GM18526 (cell line): ENCODE data around the gene POGZ.
A peak's percentile ranks its signal among the peaks of the same experiment; 100 is the strongest.

ENCODE experiments used
- POLR2A ChIP-seq: IDR thresholded peaks from 3 replicates; pipeline ENCODE4 v1.6.1; 2011; ENCODE audit not compliant: insufficient read length; ENCODE audit errors: extremely low read depth

Gene POGZ

DNA sequence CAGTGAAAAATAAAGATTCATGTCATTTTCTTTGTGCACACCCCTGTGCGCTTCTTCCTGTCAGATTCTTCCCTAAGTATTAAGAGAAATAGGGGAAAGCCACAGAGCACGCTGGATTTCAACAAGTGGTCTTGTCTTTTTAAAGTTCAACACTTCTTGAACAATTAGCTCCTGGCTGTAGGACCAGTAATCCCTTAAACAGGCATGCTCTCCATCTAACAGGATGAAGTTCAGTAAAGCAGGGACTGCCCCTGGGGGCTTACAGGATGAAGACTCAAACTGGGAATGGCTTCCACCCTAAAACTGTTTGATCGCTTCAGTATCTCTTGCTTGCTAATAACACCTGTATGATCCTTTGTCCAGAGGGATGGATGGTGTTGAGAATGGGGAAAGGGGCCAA is 55.7 kb downstream of the POGZ start:
- TF ChIP-seq POLR2A, result no peak

DNA sequence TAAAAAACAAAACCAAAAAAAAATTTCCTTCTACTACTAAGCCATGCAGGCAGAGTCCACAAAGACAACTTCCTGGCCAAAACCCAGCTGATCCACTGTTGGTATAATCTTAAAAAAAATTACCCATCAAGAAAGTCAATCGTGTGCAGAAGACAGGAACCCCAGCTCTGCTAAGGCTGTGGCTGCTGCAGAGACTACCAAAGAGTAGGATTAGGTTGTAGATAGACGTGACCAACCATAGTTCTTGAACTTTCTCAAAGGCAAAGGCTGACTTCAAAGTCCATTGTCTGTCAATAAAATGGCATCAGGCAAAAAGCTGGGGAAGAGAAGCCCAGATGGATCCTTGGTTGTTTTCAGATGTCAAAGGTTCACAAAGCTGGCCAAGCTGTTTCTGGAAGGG is 56.5 kb downstream of the POGZ start:
- no peak for TF ChIP-seq POLR2A

DNA sequence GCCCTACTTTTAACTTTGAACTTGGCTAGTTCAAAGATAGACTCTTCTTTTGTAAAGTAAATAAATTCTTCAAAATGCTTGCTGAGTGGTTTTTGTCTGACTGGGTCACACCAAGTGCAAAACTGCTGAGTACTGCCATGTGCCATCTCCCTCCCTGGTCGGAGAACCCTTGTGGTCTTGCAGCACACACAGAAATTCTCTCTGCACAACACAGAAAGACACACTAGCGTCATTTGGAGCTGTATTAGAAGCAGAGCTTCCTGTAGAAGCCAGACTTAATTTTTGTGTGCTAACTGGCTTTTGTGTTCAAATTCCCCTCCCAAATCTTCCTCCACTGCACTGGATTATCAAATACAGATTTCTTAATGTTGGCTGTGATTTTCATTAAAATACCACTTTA is 57.4 kb downstream of the POGZ start:
- TF ChIP-seq POLR2A, result no peak

- no peak for TF ChIP-seq POLR2A
Observed at GRCh38 chr1:151401125-151401788, 58.0 kb downstream of the POGZ start.

DNA sequence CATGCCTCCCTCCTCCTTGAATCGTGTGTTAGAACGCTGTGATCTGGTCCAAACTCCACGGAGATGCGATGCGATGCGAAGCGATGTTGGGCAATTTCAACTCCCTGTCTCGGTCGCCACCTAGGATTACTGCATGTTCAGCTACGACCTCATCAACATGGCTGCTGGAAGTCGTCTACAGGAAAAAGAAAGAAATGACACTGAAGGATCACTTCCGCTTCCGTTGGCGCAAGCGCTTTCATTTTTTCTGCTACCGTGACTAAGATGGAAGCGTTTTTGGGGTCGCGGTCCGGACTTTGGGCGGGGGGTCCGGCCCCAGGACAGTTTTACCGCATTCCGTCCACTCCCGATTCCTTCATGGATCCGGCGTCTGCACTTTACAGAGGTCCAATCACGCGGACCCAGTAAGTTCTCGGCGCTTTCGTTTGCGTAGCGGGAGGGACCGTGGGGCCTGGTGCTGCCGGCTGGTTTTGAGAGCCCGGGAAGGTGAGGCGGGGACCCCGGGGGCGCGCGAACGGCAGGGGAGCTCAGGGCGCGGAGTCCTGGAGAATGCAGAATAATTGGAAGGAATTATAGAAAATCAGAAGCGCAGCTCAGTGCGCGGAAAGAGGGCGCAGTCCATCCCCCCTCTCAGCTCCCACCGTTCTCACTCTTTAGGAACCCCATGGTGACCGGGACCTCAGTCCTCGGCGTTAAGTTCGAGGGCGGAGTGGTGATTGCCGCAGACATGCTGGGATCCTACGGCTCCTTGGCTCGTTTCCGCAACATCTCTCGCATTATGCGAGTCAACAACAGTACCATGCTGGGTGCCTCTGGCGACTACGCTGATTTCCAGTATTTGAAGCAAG is 59.7 kb downstream of the POGZ start, which contains the start of gene PSMB4:
TSS of gene PSMB4 (plus strand) at position 250 of the 848 bp plus-strand sequence. CDS start at position 265, 15 bp downstream.
- TF ChIP-seq POLR2A, result peak; percentile 84

DNA sequence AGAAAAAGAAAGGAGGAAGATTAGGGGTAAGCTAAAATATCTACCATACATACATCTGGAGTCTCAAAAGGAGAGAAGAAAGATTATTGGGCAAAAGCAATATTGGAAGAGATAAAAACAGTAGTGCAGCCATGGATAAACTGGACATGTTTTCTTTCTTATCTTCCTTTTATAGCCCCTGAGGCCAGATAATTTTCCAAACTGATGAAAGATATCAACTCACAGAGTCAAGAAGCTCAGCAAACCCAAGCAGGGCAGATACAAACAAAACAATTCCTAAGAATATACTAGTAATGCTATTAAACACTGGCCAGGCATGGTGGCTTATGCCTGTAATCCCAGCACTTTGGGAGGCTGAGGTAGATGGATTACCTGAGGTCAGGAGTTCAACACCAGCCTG is 65.7 kb downstream of the POGZ start:
- TF ChIP-seq POLR2A, result no peak

- TF ChIP-seq POLR2A, result no peak
Observed at GRCh38 chr1:151391079-151391563, 68.2 kb downstream of the POGZ start.

GRCh38 chr1:151386002-151386401 is 73.3 kb downstream of the POGZ start:
- TF ChIP-seq POLR2A, result no peak

DNA sequence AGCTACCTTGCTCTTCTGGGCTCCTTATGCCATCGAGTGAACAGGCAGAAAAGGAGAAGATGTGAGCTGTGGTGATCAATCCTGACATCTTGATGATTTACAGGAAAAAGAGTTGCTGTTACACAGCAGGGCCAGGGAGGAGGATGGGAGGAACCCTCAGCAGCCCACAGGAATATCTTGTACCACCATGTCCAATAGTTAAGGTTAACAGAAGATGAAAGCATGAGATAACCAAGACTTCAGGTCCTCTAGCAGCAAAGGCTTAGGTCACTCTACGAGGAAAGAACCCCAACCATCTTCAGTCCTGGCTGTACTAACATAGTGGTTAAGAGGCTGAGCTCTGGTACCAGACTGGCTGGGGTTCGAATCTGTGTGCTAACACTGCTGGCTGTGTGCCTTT is 74.7 kb downstream of the POGZ start:
- no peak for TF ChIP-seq POLR2A

GRCh38 chr1:151377150-151377884 is 82.0 kb downstream of the POGZ start:
- TF ChIP-seq POLR2A, result no peak

DNA sequence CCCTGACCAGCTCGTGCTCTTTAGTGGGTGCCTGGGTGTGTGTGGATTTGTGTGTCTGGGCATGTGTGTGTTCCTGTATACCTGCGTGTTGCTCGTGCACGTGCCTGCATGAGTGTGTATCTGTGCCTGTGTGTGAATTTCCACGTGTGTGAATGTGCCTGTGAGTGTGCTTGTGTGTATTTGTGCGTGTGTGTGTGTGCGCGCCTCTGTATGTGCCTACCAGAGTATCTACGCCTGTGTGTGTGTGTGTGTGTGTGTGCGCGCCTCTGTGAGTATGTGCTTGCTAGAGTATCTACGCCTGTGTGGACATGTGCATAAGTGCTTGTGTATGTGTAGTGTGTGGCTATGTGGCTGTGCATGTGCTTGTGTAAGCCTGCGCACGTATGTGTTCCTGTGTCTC is 86.1 kb downstream of the POGZ start:
- TF ChIP-seq POLR2A, result no peak

- no peak for TF ChIP-seq POLR2A
Observed at GRCh38 chr1:151372058-151372934, 87.0 kb downstream of the POGZ start, which contains the start of gene SELENBP1. SELENBP1 (minus strand) TSS chr1:151372705; CDS start chr1:151372641, 64 bp downstream.

DNA sequence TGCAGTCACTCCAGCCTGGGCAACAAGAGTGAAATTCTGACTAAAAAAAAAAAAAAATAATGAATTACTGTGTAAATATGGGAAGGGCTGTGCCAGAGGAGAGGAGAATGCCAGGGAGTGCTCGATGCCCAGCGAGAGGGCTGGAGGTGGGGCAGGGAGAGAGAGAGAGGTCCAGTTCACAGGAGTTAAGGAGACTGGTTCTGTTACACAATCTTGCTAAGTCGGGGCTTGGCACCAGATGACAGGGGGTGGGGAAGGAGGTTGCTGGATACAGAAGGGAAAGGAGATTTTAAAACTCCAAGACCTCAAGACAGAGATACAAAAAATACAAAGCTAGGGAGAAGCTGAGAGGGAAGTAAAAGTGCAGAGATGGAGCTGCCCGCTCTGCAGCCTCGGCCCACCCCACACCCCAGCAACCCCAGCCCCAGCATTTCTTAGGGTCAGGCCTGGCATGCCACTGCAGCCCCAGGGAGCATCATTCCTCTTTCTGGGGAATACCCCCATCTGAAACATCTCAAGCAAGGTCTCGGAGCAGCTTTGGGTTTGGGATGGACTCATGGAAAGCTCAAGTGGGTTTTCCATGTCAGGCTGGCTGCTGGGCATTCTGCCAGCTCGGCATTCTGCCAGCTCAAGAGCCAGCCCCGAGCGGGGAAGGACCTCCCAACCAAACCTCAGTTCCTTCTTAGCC is 87.8 kb downstream of the POGZ start:
- TF ChIP-seq POLR2A, result no peak
